ENCODE data around the gene FAAH2.
"Not testable (repeated sequence)": the region's sequence is repeated elsewhere in the genome, so short reads cannot be mapped to it uniquely, and the experiment has no call there.

FAAH2 gene

DNA sequence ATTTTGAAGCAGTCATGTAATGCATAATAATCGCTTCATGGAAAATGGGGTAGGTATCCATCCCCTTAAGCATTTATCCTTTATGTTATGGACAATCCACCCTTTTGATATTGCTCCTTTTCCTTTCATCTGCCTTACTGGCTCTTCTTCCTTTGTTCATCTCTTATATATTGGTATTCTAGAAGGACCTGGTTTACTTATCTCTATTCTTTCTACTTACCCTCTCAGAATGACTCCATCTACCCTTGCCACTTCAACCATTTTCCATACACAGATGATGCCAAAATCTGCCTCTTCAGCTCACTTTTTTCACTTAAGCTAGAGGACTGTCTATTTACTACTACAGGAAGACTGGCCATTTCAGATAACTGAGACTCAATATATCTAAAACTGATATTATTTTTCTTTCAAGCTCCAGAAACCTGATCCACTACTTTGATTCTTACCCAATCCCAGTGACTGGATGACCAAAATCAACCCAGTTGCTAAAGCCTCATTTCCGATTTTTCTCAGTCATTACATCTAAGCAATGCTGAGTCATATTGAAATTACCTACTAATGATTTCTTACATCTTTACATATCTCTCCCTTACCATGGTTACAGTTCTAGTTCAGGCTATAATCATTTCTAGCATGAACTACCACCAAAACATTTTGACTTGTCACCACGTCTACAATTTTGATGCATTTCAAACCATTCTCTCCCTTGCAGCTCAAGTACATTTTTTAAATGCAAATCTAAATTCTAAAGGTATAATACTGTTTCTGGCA lies 93.7 kb downstream of the FAAH2 start:
- DNase-seq = no peak

DNA sequence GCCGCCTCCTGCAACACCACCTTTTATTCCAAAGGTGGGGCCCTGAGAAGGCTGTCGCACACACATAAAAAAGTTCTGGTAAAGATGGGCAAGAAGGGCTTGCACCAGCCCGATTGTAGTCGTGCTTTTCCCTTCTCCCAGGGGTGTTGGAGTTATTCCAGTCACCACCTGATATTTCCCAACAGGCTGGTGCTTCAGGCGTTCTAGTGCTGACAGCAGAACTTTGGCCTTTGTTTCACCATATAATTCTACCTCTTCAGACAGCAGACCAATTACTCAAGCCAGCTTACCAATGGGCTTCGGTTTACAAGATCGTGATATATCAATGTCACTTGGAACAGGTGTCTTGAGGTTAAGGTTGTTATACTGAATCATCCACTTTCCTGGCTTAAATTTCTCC lies 107.7 kb downstream of the FAAH2 start:
- not testable (repeated sequence) for DNase-seq

DNA sequence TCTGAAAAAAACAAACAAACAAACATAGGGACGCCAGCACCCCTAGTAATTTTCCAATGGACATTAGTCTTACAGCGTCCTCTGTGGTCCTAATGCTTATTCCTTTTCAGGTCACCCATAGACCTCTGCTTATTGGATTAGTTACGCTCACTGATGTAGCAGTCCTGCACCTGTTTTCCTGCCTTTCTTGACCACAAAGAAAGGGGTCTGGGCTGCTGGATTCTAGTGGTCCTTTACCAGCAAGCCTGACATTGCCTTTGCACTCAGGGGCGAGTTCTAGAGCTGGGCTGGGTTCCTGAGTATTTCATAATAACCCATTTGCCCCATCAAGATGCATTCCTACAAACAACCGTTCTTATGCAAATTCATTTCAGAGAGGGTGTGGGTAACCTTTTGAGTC lies 116.7 kb downstream of the FAAH2 start:
- DNase-seq = not testable (repeated sequence)

DNA sequence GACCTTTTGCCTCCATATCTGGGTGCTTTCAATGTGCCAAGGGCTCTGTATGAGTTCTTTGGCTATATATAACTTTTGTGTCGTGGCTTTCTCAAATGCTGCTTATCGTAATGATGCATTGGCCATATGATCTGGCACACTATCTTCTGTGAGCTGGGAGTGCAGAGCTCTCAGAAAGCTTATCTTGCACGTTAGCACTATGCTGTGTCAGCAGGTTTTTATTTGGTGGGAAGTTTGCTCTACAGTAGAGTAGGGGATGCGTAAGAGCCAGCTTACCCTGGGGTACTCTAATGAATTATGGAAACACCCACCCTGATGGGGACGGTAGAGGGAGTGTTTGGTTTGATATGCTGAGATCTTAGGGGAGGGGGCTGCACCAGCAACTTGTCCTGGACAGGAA lies 119.6 kb downstream of the FAAH2 start:
- DNase-seq = no peak

DNA sequence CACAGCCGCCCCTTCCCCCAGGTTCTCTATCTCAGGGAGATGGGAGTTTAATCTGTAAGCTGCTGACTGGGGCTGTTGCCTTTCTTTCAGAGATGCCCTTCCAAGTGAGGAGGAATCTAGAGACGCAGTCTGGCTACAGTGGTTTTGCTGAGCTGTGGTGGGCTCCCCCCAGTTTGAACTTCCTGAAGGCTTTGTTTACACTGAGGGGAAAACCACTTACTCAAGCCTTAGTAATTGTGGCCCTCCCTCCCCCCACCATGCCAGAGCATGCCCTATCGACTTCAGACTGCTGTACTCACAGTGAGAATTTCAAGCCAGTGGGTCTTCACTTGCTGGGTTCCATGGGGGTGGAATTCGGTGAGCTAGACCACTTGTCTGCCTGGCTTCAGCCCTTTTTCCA lies 131.3 kb downstream of the FAAH2 start:
- DNase-seq = no peak

DNA sequence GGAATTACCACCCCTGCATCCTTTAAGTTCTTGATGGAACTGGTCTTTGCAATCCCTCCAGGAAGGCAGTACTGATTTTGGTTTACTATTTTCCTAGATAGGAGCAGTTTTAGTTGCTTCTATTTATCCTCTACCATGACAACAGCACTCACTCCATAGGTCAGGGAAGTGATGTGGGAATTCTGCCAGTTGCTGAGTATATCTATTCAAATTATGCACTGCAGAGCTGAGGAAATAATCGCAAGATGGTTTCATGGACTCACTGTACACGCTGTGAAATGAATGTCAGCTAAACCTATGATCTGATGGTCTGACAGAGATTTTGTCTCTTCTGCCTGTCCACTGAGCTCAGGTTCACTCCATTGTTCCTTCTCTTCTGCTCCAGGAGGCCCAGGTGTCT lies 135.8 kb downstream of the FAAH2 start:
- no peak for DNase-seq

DNA sequence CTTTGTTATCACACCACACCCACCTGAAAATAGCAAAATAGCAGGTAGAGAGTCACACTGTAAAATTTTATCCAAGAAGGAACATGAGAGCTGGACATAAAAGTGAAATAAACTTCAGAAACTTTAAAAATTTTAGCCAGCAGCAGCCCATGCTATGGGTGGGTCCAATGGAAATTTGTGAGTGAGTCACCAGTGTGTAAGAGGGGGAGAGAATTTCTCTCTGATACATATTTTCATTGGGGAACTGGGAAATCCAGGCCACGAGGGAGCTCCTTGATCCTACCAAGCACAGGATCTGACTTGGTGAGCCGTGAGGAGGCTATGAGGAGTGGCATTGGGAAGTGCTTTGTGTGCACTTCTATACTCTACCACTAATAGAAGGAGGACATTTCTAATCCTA lies 136.3 kb downstream of the FAAH2 start:
- DNase-seq = no peak

DNA sequence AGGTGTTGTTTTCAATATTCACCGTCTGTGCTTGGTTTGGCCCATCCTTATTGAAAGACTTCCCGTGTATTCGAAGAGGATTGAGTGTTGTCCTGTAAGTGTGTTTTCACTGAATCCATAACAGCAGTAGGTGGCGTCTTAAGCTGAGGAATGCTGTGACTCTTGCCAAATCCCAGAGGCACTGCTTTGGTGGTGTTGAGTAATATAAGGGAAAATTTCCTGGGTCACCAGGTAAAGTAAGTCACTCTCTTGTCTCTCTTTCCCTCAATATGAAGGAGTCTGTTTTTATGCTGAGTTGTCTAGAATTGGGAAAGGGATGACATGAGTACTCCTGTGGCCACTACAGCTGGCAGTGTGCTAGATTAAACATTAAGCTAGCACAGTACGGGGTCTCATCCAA lies 158.6 kb downstream of the FAAH2 start:
- DNase-seq = no peak

DNA sequence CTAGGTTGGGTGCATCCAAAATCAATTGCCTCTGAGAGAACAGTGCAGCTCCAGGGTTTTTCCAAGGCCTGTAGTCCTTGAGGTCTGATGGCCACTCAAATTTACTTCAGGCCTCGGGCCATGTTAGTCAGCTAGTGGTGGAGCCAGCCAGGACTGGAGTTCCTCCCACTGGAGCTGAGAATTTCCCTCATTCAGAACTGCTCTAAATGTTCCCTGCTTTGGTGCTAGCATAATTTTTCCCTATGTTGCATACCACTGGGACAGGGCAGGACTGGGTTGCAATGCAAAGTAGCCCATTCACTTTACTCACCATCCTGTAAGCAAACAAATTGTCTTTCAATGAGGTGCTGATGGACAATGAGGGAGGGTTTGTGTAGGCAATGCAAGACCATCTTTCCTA lies 159.3 kb downstream of the FAAH2 start:
- no peak for DNase-seq

DNA sequence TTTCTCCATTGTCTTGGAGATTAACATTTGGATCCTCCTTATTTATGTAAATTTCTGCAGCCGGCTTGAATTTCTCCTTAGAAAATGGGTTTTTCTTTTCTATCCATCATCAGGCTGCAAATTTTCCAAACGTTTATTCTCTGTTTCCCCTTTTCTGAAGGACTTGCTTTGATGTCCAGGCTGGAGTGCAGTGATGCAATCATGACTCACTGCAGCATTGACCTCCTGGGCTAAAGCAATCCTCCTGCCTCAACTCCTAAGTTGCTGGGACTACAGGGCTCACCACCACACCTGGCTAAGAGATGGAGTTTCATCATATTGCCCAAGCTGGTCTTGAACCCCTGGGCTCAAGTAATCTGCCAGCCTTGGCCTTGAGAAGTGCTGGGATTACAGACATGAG lies 161.3 kb downstream of the FAAH2 start:
- no peak for DNase-seq

DNA sequence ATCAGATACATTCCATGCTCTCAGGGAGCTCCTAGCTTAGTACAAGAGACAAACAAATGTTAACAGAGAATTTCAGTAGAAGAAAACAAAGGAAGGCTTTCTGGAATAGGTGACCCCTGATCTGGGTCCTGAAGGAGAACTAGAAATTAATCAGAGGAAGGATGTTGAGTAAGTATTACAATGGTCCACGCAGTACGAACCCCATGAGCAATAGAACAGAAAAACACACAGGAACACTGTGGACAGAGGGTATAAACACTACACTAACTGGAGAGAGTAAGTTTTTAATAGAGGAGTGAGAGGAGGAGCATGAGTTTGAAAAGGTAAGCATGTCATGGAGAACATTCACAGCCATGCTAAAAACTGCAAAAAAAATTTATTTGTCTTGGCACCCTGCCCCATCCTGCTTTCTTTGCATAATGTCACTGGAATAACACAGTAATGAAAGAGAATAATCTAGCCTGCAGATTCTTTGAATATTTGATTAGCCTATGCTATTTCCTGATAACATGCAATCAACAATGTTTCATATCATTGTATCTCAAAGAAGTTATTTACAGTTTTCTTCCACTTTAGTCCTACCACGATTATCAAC lies 165.0 kb downstream of the FAAH2 start:
- no peak for DNase-seq

DNA sequence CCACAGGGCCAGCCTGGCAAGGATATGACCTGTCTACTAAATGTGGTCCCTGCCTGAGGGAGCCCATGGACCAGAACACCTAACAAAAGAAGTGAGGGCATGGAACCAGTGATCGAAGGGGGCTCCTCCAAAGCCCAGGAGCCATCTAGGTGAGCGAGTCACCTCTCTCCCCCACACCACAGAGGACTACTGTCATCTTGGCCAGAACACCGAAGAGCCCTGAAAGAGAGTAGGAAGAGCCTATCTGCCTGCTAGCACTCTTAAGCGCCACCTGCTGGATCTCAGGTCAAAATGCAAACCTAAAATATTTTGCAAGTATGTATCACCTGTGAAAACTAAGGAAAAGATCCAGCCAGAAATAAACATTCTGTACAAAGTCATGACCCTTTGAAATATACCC lies 167.4 kb downstream of the FAAH2 start:
- DNase-seq = peak; percentile 16

DNA sequence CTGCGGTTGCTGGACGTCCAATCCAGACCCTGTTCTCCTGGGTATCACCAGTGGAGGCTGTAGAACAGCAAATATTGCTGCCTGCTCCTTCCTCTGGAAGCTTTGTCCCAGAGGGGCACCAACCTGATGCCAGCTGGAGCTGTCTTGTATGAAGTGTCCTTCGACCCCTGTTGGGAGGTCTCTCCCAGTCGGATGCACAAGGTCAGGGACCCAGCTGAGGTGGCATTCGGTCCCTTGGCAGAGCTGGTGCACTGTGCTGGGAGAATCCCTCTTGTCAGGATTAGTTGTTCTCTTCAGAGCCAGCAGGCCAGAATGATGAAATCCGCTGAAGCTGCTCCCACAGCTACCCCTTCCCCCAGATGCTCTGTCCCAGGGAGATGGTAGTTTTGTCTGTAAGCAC lies 195.0 kb downstream of the FAAH2 start:
- no peak for DNase-seq

DNA sequence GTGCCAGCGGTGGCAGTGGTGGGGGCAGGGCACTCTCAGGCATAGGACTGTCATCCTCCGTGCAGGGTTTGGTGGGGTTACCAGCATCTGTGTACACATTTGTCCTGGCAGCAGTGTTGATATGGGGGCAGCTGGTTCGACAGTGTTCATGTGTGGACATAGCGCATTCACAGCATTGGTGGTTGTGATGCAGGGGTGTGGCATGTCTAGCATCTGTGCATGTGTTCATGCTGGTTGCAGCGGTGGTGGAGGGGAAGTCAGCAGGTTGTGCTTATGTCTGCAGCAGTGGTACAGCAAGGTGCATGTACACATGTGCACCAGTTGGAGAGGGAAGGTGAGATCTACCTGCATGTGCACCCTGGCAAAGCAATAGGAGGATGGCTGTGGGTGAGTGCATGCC lies 230.0 kb downstream of the FAAH2 start:
- no peak for DNase-seq

DNA sequence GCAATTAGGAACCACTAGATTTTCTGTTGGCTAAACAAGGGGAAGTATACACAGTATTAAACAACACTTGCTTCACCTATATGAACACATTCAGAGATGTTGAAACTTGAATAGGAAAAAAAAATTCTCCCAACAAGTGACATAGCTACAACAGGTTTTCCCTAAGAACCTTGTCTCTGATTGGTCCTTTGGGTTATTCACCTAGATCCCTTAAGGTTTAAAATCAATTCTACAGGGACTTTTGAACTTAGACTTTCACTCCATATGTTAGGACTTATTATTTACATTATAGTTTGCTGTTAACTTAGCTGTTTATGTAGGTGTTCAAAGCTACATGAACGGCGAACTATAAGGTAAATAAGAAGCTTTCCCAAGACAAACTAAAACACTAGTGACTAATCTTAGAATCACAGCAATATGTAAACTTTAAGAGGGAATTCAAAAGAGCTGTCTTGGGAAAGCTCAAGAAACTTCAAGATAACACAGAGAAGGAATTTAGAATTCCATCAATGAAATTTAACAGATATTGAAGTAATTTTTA lies 233.1 kb downstream of the FAAH2 start:
- DNase-seq = no peak

DNA sequence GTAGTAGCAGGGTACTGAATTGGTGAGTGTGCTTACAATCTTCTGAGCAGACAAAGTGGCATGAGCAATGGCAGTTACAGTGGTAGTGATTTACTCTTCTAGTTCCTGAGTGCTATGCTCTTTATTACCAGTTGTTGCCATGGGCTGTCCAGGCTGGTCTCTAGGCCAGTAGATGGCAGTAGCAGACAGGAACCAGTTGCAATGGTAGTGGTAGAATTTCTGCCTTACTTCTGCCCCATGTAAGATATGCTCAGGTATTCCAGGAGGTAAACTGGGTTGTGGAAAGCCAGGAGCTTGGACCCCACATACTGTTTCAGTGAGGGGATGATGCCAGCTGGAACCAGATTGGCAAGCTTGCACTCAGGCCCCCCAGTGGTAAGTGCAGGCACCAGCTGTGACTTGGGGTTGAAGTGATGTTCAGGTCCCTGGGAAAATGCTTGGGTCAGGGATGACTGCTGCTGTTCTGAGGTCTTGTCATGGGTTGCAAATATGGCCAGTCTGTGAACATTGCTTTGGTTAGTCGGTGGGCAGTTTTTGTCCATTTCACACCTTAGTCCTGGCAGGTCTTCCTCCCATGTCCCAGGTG lies 242.3 kb downstream of the FAAH2 start:
- DNase-seq = no peak

Measured in inflammatory macrophage treated with lipopolysaccharide for 4 hours (primary cell).